ENCODE measurements around the gene L3HYPDH. TPM values are rescaled to one million over a fixed set of nuclear protein-coding genes. Genes with fewer than 3 reads are reported as not detected.

The L3HYPDH gene
- total RNA-seq, result 10 to 100 TPM; 17.3 to 86.6 (median 43.3) TPM

DNA sequence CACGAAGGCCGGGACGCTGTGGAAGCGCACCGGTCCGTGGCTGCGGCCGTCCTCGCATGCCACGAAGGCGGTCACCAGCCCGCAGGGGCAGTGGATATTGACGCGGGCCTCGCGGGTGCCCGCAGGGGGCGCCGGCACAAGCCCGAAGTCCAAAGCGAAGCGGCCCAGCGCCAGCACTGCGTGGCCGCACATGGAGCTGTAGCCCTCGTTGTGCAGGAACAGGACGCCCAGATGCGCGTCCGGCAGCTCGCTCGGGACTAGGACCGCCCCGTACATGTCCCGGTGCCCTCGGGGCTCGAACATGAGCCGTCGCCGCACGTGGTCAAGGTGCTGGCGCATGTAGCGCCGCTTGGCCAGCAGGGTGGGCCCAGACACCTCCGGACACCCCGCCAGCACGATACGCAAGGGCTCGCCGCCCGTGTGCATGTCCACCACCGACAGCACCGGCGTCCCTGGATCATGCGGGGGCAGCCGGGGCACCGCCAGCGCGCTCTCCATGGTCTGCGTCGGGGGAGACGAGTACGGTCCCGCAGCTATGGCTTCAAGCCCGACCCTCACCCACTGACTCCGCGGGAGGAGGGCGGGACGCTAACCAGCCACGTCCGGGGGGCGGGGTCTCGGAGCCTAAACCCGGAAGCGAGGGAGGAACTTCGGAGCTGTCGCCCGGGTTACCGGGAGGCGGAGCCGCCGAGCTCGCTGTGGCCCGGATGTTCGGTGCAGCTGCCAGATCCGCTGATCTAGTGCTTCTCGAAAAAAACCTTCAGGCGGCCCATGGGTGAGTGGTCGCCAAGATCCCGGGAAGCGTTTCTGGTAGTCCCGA is at the start of gene L3HYPDH, which contains the start of gene JKAMP:
L3HYPDH (minus strand) TSS at position 590 of the 820 bp plus-strand sequence; CDS start at position 498, 92 bp downstream.
JKAMP (plus strand) TSS at position 699 of the 820 bp plus-strand sequence; CDS start at position 772, 73 bp downstream.
- peaks cover 0 to 56% (median 9%) of the 10 kb centered on the region in 4 donors for H3K4me1 ChIP-seq
- peak within 1 kb of the TSS; percentile 73 to 93 (median 89) for H3K27ac ChIP-seq
- H3K36me3 ChIP-seq, result peaks cover 0 to 10% (median 0%) of the 10 kb centered on the region in 3 donors
- H3K9me3 ChIP-seq, result no peaks in the 10 kb centered on the region
- TF ChIP-seq POLR2A (IDR thresholded peaks at IDR 0.05), result peak; percentile 66 to 75
- peak in 5 of 6 experiments; percentile 51 to 71 (median 57) for TF ChIP-seq CTCF (IDR thresholded peaks at IDR 0.05)
- H3K4me3 ChIP-seq, result peak within 1 kb of the TSS; percentile 68 to 93 (median 76)
- DNase-seq, result peak; percentile 99
- H3K27me3 ChIP-seq, result no peaks in the 10 kb centered on the region

GRCh38 chr14:59532419-59532818 is 48.2 kb upstream of the L3HYPDH start:
- Histone ChIP-seq H3K27ac (no peak overlapping the region), H3K9me3 (no peaks in the 10 kb centered on the region), H3K4me3 (no peak overlapping the region), H3K27me3 (no peaks in the 10 kb centered on the region), H3K36me3 (no peaks in the 10 kb centered on the region), H3K4me1 (no peaks in the 10 kb centered on the region)
- TF ChIP-seq POLR2A (IDR thresholded peaks at IDR 0.05) (no peak), CTCF (IDR thresholded peaks at IDR 0.05) (no peak)
- no peak for DNase-seq

DNA sequence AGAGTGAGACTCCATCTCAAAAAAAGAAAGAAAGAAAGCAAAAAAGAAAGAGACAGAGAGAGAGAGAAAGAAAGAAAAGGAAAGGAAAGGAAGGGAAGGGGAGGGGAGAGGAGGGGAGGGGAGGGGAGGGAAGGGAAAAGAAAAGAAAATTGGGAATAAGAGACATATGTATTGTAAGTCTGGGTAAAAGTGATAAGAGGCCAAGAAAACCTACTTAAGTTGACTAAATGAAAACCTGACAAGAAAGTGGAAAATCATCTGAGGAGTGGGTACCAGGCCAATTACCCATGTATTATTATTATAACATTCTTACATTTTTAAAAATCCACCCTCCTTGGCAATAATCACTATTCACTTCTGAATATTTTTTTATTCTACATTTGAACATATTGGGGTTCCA is 46.1 kb upstream of the L3HYPDH start:
- TF ChIP-seq POLR2A (IDR thresholded peaks at IDR 0.05) (no peak), CTCF (IDR thresholded peaks at IDR 0.05) (no peak)
- DNase-seq, result no peak

DNA sequence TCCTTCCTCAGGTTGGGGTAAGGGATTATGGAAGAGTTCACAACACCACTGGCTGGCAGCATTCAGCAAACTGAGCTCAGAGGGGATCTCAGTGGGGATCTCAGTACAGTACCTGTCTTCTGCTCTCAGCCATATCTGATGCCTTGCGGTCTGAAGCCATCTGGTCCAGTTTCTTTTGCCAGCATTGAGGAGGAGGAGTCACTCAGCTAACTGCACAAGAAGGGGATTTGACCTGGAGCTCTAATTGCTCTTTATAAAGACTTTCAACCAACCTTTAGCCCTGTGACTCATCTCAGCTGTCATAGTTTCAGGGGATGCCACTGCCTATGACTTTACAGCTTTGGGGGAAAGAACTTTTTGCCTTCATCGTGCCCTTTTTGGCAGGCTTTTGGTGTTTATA is 45.0 kb upstream of the L3HYPDH start:
- no peaks in the 10 kb centered on the region for H3K27me3 ChIP-seq
- H3K9me3 ChIP-seq, result no peaks in the 10 kb centered on the region
- DNase-seq, result peak in 1 of 3 donors; percentile 51
- H3K4me3 ChIP-seq, result no peak overlapping the region
- H3K36me3 ChIP-seq, result no peaks in the 10 kb centered on the region
- no peaks in the 10 kb centered on the region for H3K4me1 ChIP-seq
- H3K27ac ChIP-seq, result no peak overlapping the region
- no peak for TF ChIP-seq CTCF (IDR thresholded peaks at IDR 0.05)
- TF ChIP-seq POLR2A (IDR thresholded peaks at IDR 0.05), result no peak

More for the DNA sequence above, 46.1 kb upstream of the L3HYPDH start:
- no peak overlapping the region for H3K4me3 ChIP-seq
- H3K9me3 ChIP-seq, result no peaks in the 10 kb centered on the region
- no peaks in the 10 kb centered on the region for H3K27me3 ChIP-seq
- no peaks in the 10 kb centered on the region for H3K4me1 ChIP-seq
- H3K36me3 ChIP-seq, result no peaks in the 10 kb centered on the region
- no peak overlapping the region for H3K27ac ChIP-seq

- TF ChIP-seq CTCF (IDR thresholded peaks at IDR 0.05) (no peak), POLR2A (IDR thresholded peaks at IDR 0.05) (no peak)
- Histone ChIP-seq H3K9me3 (no peaks in the 10 kb centered on the region), H3K27ac (no peak overlapping the region), H3K36me3 (no peaks in the 10 kb centered on the region), H3K27me3 (no peaks in the 10 kb centered on the region), H3K4me1 (no peaks in the 10 kb centered on the region), H3K4me3 (no peak overlapping the region)
- DNase-seq, result no peak
These were observed 36.0 kb upstream of the L3HYPDH start for GRCh38 chr14:59520224-59520623.
